HG03442 (cell line): Measurements from ENCODE around the gene ADAMTS7.
"Not testable (repeated sequence)": the region's sequence is repeated elsewhere in the genome, so short reads cannot be mapped to it uniquely, and the experiment has no call there.

ENCODE experiments used
- ATAC-seq: cut with Tn5 transposase; IDR thresholded peaks from one replicate; pipeline ENCODE4 v1.9.1; 2021; ENCODE audit warnings: mild to moderate bottlenecking, moderate library complexity; ENCODE audit not compliant: unreplicated experiment

Gene ADAMTS7

GRCh38 chr15:78830514-78831228 lies 19.4 kb upstream of the ADAMTS7 start:
- ATAC-seq: no peak

GRCh38 chr15:78828920-78829319 lies 17.7 kb upstream of the ADAMTS7 start:
- no peak for ATAC-seq

- no peak for ATAC-seq
Observed at GRCh38 chr15:78822514-78822913, 11.2 kb upstream of the ADAMTS7 start.

GRCh38 chr15:78811825-78812183 lies 540 bp upstream of the ADAMTS7 start:
- no peak for ATAC-seq

- ATAC-seq: peak; percentile 7
Observed at GRCh38 chr15:78810362-78811123, 721 bp downstream of the ADAMTS7 start.

GRCh38 chr15:78810003-78810361 lies 1.3 kb downstream of the ADAMTS7 start:
- ATAC-seq: no peak

GRCh38 chr15:78808550-78808949 lies 2.7 kb downstream of the ADAMTS7 start:
- no peak for ATAC-seq

- ATAC-seq: no peak
Observed at GRCh38 chr15:78807359-78807758, 3.9 kb downstream of the ADAMTS7 start.

GRCh38 chr15:78804391-78804792 lies 6.9 kb downstream of the ADAMTS7 start:
- no peak for ATAC-seq

GRCh38 chr15:78800806-78801205 lies 10.5 kb downstream of the ADAMTS7 start:
- ATAC-seq: no peak

- ATAC-seq: no peak
Observed at GRCh38 chr15:78800189-78800588, 11.1 kb downstream of the ADAMTS7 start.

GRCh38 chr15:78799102-78799501 lies 12.2 kb downstream of the ADAMTS7 start:
- ATAC-seq: not testable (repeated sequence)

- not testable (repeated sequence) for ATAC-seq
Observed at GRCh38 chr15:78798355-78798754, 12.9 kb downstream of the ADAMTS7 start.

GRCh38 chr15:78797951-78798350 lies 13.3 kb downstream of the ADAMTS7 start:
- no peak for ATAC-seq

- no peak for ATAC-seq
Observed at GRCh38 chr15:78796510-78796909, 14.8 kb downstream of the ADAMTS7 start.

GRCh38 chr15:78795043-78795442 lies 16.2 kb downstream of the ADAMTS7 start:
- ATAC-seq: no peak

GRCh38 chr15:78794446-78794845 lies 16.8 kb downstream of the ADAMTS7 start:
- not testable (repeated sequence) for ATAC-seq

- ATAC-seq: no peak
Observed at GRCh38 chr15:78791357-78791756, 19.9 kb downstream of the ADAMTS7 start.

- ATAC-seq: no peak
Observed at GRCh38 chr15:78790027-78790426, 21.2 kb downstream of the ADAMTS7 start.

- no peak for ATAC-seq
Observed at GRCh38 chr15:78789615-78790014, 21.6 kb downstream of the ADAMTS7 start.

- no peak for ATAC-seq
Observed at GRCh38 chr15:78788016-78788660, 23.1 kb downstream of the ADAMTS7 start.

- ATAC-seq: not testable (repeated sequence)
Observed at GRCh38 chr15:78782402-78782801, 28.9 kb downstream of the ADAMTS7 start.
